Measurements from ENCODE around the gene PCDHGA5.
"Not testable (repeated sequence)": the region's sequence is repeated elsewhere in the genome, so short reads cannot be mapped to it uniquely, and the experiment has no call there.

The PCDHGA5 gene

DNA sequence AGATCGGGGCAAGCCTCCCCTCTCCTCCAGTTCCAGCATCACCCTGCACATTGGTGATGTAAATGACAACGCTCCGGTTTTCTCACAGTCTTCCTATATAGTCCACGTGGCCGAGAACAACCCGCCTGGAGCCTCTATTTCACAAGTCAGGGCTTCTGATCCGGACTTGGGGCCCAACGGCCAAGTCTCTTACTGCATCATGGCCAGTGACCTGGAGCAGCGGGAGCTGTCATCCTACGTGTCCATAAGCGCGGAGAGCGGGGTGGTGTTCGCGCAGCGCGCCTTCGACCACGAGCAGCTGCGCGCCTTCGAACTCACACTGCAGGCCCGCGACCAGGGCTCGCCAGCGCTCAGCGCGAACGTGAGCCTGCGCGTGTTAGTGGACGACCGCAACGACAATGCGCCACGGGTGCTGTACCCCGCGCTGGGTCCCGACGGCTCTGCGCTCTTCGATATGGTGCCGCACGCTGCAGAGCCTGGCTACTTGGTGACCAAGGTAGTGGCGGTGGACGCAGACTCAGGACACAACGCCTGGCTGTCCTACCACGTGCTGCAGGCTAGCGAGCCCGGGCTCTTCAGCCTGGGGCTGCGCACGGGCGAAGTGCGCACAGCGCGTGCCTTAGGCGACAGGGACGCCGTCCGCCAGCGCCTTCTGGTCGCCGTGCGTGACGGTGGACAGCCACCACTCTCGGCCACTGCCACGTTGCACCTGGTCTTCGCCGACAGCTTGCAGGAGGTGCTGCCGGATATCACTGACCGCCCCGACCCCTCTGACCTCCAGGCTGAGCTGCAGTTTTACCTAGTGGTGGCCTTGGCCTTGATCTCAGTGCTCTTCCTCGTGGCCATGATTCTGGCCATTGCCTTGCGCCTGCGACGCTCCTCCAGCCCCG is 25.4 kb downstream of the PCDHGA5 start:
- peak overlapping the region; percentile 29 to 38 for H3K4me3 ChIP-seq (ENCODE audit: low read length in 2 of 2)
- H3K36me3 ChIP-seq (ENCODE audit: control insufficient read depth in 2 of 2, insufficient read depth in 2 of 2, low read length in 2 of 2) = peaks cover 0 to 3% of the 10 kb centered on the region in 2 donors
- H3K27me3 ChIP-seq (ENCODE audit: control insufficient read depth in 1 of 2, insufficient read depth in 2 of 2, low read length in 2 of 2) = peaks cover 0 to 3% of the 10 kb centered on the region in 2 donors
- H3K9me3 ChIP-seq (ENCODE audit: control insufficient read depth in 2 of 2, low read length in 2 of 2) = peaks cover 49 to 75% of the 10 kb centered on the region in 2 donors
- H3K4me1 ChIP-seq (ENCODE audit: control insufficient read depth, insufficient read depth, low read length) = no peaks in the 10 kb centered on the region
- no peak overlapping the region for H3K9ac ChIP-seq (ENCODE audit: low read length in 2 of 2)
- no peak overlapping the region for H3K27ac ChIP-seq (ENCODE audit: low read length)

DNA sequence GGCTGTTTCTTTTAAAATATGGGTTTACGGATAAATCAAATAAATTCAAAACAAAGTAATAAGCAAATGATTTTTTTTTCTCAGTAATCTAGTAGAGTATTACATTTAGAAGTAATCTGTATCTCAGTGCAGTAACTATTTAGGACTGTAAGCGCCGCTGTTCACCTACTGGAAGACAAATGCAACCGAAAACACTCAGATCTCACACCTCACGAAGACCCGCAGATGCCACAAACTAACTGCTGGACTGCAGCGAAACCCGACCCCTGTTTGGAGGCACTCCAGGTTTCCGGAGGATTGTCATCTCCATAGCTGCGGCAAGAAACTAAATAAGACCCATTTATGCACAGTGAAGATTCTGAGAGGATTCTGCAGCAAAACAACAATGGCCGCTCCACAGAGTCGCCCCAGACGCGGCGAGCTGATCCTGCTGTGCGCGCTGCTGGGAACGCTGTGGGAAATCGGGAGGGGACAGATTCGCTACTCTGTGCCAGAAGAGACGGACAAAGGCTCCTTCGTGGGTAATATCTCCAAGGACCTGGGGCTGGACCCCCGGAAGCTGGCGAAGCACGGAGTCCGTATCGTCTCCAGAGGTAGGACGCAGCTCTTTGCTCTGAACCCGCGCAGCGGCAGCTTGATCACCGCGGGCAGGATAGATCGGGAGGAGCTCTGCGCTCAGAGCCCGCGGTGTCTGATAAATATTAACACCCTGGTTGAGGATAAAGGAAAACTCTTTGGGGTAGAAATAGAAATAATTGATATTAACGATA is 28.7 kb downstream of the PCDHGA5 start, which contains the start of gene PCDHGA8:
TSS of gene PCDHGA8 (plus strand) at position 205 of the 770 bp plus-strand sequence. CDS start at position 386, 181 bp downstream.
- Histone ChIP-seq H3K9me3 (ENCODE audit: control insufficient read depth in 2 of 2, low read length in 2 of 2) (peaks cover 37 to 75% of the 10 kb centered on the region in 2 donors), H3K27me3 (ENCODE audit: control insufficient read depth in 1 of 2, insufficient read depth in 2 of 2, low read length in 2 of 2) (peaks cover 0 to 3% of the 10 kb centered on the region in 2 donors), H3K9ac (ENCODE audit: low read length in 2 of 2) (no peak within 1 kb of the TSS), H3K27ac (ENCODE audit: low read length) (no peak within 1 kb of the TSS), H3K4me3 (ENCODE audit: low read length in 2 of 2) (peak within 1 kb of the TSS; percentile 15 to 37), H3K4me1 (ENCODE audit: control insufficient read depth, insufficient read depth, low read length) (no peaks in the 10 kb centered on the region), H3K36me3 (ENCODE audit: control insufficient read depth in 2 of 2, insufficient read depth in 2 of 2, low read length in 2 of 2) (peaks cover 2 to 3% of the 10 kb centered on the region in 2 donors)

DNA sequence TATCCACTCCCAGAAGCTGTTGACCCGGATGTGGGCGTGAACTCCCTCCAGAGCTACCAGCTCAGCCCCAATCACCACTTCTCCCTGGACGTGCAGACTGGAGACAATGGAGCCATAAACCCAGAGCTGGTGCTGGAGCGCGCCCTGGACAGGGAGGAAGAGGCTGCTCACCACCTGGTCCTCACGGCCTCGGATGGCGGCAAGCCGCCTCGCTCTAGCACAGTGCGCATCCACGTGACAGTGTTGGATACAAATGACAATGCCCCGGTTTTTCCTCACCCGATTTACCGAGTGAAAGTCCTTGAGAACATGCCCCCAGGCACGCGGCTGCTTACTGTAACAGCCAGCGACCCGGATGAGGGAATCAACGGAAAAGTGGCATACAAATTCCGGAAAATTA is 29.3 kb downstream of the PCDHGA5 start:
- peak overlapping the region in 1 of 2 donors; percentile 31 for H3K4me3 ChIP-seq (ENCODE audit: low read length in 2 of 2)
- peaks cover 2 to 3% of the 10 kb centered on the region in 2 donors for H3K36me3 ChIP-seq (ENCODE audit: control insufficient read depth in 2 of 2, insufficient read depth in 2 of 2, low read length in 2 of 2)
- H3K27ac ChIP-seq (ENCODE audit: low read length) = no peak overlapping the region
- no peaks in the 10 kb centered on the region for H3K4me1 ChIP-seq (ENCODE audit: control insufficient read depth, insufficient read depth, low read length)
- peaks cover 35 to 76% of the 10 kb centered on the region in 2 donors for H3K9me3 ChIP-seq (ENCODE audit: control insufficient read depth in 2 of 2, low read length in 2 of 2)
- H3K27me3 ChIP-seq (ENCODE audit: control insufficient read depth in 1 of 2, insufficient read depth in 2 of 2, low read length in 2 of 2) = peaks cover 0 to 3% of the 10 kb centered on the region in 2 donors
- H3K9ac ChIP-seq (ENCODE audit: low read length in 2 of 2) = no peak overlapping the region

DNA sequence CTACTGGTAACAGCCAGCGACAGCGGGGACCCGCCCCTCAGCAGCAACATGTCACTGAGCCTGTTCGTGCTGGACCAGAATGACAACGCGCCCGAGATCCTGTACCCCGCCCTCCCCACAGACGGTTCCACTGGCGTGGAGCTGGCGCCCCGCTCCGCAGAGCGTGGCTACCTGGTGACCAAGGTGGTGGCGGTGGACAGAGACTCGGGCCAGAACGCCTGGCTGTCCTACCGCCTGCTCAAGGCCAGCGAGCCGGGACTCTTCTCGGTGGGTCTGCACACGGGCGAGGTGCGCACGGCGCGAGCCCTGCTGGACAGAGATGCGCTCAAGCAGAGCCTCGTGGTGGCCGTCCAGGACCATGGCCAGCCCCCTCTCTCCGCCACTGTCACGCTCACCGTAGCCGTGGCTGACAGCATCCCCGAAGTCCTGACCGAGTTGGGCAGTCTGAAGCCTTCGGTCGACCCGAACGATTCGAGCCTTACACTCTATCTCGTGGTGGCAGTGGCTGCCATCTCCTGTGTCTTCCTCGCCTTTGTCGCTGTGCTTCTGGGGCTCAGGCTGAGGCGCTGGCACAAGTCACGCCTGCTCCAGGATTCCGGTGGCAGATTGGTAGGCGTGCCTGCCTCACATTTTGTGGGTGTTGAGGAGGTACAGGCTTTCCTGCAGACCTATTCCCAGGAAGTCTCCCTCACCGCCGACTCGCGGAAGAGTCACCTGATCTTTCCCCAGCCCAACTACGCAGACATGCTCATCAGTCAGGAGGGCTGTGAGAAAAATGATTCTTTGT is 30.6 kb downstream of the PCDHGA5 start:
- H3K9ac ChIP-seq (ENCODE audit: low read length in 2 of 2); H3K27me3 ChIP-seq (ENCODE audit: control insufficient read depth in 1 of 2, insufficient read depth in 2 of 2, low read length in 2 of 2); H3K4me1 ChIP-seq (ENCODE audit: control insufficient read depth, insufficient read depth, low read length); H3K4me3 ChIP-seq (ENCODE audit: low read length in 2 of 2); H3K27ac ChIP-seq (ENCODE audit: low read length); H3K36me3 ChIP-seq (ENCODE audit: control insufficient read depth in 2 of 2, insufficient read depth in 2 of 2, low read length in 2 of 2): not testable (repeated sequence)
- H3K9me3 ChIP-seq (ENCODE audit: control insufficient read depth in 2 of 2, low read length in 2 of 2) = peaks cover 32 to 76% of the 10 kb centered on the region in 2 donors

DNA sequence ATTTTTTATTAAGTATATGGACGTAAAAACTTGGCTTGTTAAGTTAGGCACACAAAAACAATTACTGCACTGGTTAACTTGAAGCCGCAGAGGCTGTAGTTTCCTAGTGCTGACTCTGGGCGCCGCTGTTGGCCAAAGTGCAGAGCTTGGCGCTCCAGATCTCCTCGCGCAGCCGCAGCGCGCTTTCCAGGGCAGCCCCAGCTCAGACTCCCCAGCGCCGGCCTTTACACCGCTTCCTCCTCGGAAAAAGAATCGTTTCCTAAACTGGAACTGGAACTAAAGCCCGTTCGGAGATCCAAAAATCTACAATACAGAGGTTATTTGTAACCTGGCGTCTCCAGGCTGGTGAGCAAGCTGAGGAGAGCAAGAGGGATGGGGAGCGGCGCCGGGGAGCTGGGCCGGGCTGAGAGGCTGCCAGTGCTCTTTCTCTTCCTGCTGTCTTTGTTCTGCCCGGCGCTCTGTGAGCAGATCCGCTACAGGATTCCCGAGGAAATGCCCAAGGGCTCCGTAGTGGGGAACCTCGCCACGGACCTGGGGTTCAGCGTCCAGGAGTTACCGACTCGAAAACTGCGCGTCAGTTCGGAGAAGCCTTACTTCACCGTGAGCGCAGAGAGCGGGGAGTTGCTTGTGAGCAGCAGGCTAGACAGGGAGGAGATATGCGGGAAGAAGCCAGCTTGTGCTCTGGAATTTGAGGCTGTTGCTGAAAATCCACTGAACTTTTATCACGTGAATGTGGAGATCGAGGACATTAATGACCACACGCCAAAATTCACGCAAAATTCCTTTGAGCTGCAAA is 34.0 kb downstream of the PCDHGA5 start, which contains the start of gene PCDHGB5:
TSS of gene PCDHGB5 (plus strand) at position 192 of the 796 bp plus-strand sequence. CDS start at position 373, 181 bp downstream.
- H3K27me3 ChIP-seq (ENCODE audit: control insufficient read depth in 1 of 2, insufficient read depth in 2 of 2, low read length in 2 of 2); H3K4me1 ChIP-seq (ENCODE audit: control insufficient read depth, insufficient read depth, low read length); H3K36me3 ChIP-seq (ENCODE audit: control insufficient read depth in 2 of 2, insufficient read depth in 2 of 2, low read length in 2 of 2); H3K9ac ChIP-seq (ENCODE audit: low read length in 2 of 2); H3K27ac ChIP-seq (ENCODE audit: low read length): not testable (repeated sequence)
- Histone ChIP-seq H3K9me3 (ENCODE audit: control insufficient read depth in 2 of 2, low read length in 2 of 2) (peaks cover 18 to 71% of the 10 kb centered on the region in 2 donors), H3K4me3 (ENCODE audit: low read length in 2 of 2) (peak within 1 kb of the TSS; percentile 55 to 62)

DNA sequence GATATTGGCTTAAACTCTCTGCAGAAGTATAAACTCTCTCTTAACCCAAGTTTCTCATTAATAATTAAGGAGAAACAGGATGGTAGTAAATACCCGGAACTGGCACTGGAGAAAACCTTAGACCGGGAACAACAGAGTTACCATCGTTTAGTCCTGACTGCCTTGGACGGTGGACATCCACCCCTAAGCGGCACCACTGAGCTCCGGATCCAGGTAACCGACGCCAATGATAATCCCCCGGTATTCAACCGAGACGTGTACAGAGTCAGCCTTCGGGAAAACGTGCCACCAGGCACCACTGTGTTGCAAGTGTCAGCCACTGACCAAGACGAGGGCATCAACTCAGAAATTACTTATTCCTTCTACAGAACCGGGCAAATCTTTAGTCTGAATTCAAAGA is 34.6 kb downstream of the PCDHGA5 start:
- peaks cover 16 to 71% of the 10 kb centered on the region in 2 donors for H3K9me3 ChIP-seq (ENCODE audit: control insufficient read depth in 2 of 2, low read length in 2 of 2)
- peak overlapping the region; percentile 55 to 62 for H3K4me3 ChIP-seq (ENCODE audit: low read length in 2 of 2)
- H3K27ac ChIP-seq (ENCODE audit: low read length) = no peak overlapping the region
- H3K36me3 ChIP-seq (ENCODE audit: control insufficient read depth in 2 of 2, insufficient read depth in 2 of 2, low read length in 2 of 2) = peaks cover 0 to 2% of the 10 kb centered on the region in 2 donors
- H3K4me1 ChIP-seq (ENCODE audit: control insufficient read depth, insufficient read depth, low read length) = no peaks in the 10 kb centered on the region
- no peak overlapping the region for H3K9ac ChIP-seq (ENCODE audit: low read length in 2 of 2)
- no peaks in the 10 kb centered on the region for H3K27me3 ChIP-seq (ENCODE audit: control insufficient read depth in 1 of 2, insufficient read depth in 2 of 2, low read length in 2 of 2)

DNA sequence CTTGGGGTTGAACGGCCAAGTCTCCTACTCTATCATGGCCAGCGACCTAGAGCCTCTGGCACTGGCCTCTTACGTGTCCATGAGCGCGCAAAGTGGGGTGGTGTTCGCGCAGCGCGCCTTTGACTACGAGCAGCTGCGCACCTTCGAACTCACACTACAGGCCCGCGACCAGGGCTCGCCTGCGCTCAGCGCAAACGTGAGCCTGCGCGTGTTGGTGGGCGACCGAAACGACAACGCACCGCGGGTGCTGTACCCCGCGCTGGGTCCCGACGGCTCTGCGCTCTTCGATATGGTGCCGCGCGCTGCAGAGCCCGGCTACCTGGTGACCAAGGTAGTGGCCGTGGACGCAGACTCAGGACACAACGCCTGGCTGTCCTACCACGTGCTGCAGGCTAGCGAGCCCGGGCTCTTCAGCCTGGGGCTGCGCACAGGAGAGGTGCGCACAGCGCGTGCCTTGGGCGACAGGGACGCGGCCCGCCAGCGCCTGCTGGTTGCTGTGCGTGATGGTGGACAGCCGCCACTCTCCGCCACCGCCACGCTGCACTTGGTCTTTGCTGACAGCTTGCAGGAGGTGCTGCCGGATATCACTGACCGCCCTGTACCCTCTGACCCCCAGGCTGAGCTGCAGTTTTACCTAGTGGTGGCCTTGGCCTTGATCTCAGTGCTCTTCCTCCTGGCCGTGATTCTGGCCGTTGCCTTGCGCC is 35.7 kb downstream of the PCDHGA5 start:
- Histone ChIP-seq H3K4me3 (ENCODE audit: low read length in 2 of 2) (peak overlapping the region; percentile 48 to 49), H3K9ac (ENCODE audit: low read length in 2 of 2) (no peak overlapping the region), H3K27ac (ENCODE audit: low read length) (no peak overlapping the region), H3K36me3 (ENCODE audit: control insufficient read depth in 2 of 2, insufficient read depth in 2 of 2, low read length in 2 of 2) (peaks cover 0 to 2% of the 10 kb centered on the region in 2 donors), H3K9me3 (ENCODE audit: control insufficient read depth in 2 of 2, low read length in 2 of 2) (peaks cover 19 to 73% of the 10 kb centered on the region in 2 donors), H3K4me1 (ENCODE audit: control insufficient read depth, insufficient read depth, low read length) (no peaks in the 10 kb centered on the region), H3K27me3 (ENCODE audit: control insufficient read depth in 1 of 2, insufficient read depth in 2 of 2, low read length in 2 of 2) (no peaks in the 10 kb centered on the region)

DNA sequence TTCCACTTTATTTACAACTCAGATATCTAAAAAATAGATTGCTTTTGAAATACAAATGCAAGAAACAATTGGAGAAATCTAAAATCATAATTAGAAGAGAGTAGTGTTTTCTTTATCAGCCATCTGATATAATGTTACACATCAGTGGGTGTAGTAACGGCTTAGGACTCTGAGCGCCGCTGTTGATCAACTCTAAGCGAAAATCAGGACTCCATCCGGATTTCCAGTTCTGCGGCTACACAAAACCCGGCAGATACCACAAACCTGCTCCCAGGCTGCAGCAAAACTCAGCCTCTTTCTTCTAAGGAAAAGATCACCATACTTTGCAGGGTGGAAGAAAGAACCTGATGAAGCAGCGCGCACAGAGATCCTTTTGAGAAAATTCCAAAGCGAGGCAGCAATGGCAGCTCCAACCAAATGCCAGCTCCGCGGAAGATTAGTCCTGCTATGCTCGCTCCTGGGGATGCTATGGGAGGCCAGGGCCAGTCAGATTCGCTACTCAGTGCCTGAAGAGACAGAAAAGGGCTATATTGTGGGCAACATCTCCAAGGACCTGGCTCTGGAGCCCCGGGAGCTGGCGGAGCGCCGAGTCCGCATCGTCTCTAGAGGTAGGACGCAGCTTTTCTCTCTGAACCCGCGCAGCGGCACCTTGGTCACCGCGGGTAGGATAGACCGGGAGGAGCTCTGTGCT is 38.7 kb downstream of the PCDHGA5 start, which contains the start of gene PCDHGA9:
TSS of gene PCDHGA9 (plus strand) at position 226 of the 691 bp plus-strand sequence. CDS start at position 401, 175 bp downstream.
- Histone ChIP-seq H3K27ac (ENCODE audit: low read length) (no peak within 1 kb of the TSS), H3K4me1 (ENCODE audit: control insufficient read depth, insufficient read depth, low read length) (no peaks in the 10 kb centered on the region), H3K4me3 (ENCODE audit: low read length in 2 of 2) (peak within 1 kb of the TSS; percentile 60 to 65), H3K27me3 (ENCODE audit: control insufficient read depth in 1 of 2, insufficient read depth in 2 of 2, low read length in 2 of 2) (no peaks in the 10 kb centered on the region), H3K9ac (ENCODE audit: low read length in 2 of 2) (no peak within 1 kb of the TSS), H3K36me3 (ENCODE audit: control insufficient read depth in 2 of 2, insufficient read depth in 2 of 2, low read length in 2 of 2) (no peaks in the 10 kb centered on the region), H3K9me3 (ENCODE audit: control insufficient read depth in 2 of 2, low read length in 2 of 2) (peaks cover 21 to 74% of the 10 kb centered on the region in 2 donors)

DNA sequence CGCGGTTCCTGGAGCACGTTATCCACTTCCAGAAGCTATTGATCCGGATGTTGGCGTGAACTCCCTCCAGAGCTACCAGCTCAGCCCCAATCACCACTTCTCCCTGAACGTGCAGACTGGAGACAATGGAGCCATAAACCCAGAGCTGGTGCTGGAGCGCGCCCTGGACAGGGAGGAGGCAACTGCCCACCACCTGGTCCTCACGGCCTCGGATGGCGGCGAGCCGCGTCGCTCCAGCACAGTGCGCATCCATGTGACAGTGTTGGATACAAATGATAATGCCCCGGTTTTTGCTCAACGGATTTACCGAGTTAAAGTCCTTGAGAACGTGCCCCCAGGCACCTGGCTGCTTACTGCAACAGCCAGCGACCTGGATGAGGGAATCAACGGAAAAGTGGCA is 39.4 kb downstream of the PCDHGA5 start:
- no peak overlapping the region for H3K9ac ChIP-seq (ENCODE audit: low read length in 2 of 2)
- H3K27ac ChIP-seq (ENCODE audit: low read length) = no peak overlapping the region
- H3K9me3 ChIP-seq (ENCODE audit: control insufficient read depth in 2 of 2, low read length in 2 of 2) = peaks cover 21 to 78% of the 10 kb centered on the region in 2 donors
- H3K4me1 ChIP-seq (ENCODE audit: control insufficient read depth, insufficient read depth, low read length) = no peaks in the 10 kb centered on the region
- H3K36me3 ChIP-seq (ENCODE audit: control insufficient read depth in 2 of 2, insufficient read depth in 2 of 2, low read length in 2 of 2) = no peaks in the 10 kb centered on the region
- peak overlapping the region; percentile 60 to 65 for H3K4me3 ChIP-seq (ENCODE audit: low read length in 2 of 2)
- H3K27me3 ChIP-seq (ENCODE audit: control insufficient read depth in 1 of 2, insufficient read depth in 2 of 2, low read length in 2 of 2) = no peaks in the 10 kb centered on the region

Data from stomach smooth muscle (tissue), 2 donors.